ENCODE measurements around the gene ALDH3B2. TPM values are rescaled to one million over a fixed set of nuclear protein-coding genes. Genes with fewer than 3 reads are reported as not detected.

The ALDH3B2 gene
- total RNA-seq, 1 donor from 2014 or later, result 4.8 TPM

GRCh38 chr11:67613960-67614715 lies 60.3 kb downstream of the ALDH3B2 start:
- no peaks in the 10 kb centered on the region for H3K9me3 Mint-ChIP-seq
- no peak overlapping the region for H3K27ac Mint-ChIP-seq
- H3K4me1 Mint-ChIP-seq (ENCODE audit: unreplicated experiment), result peaks cover 12% of the 10 kb centered on the region
- peak; percentile 83 for DNase-seq (ENCODE audit: extremely low spot score, unreplicated experiment)
- peak; percentile 82 for TF ChIP-seq CTCF (conservative IDR thresholded peaks at IDR 0.05)
- peaks cover 12% of the 10 kb centered on the region for H3K27me3 Mint-ChIP-seq
- H3K4me3 Mint-ChIP-seq, result peak overlapping the region; percentile 20
- no peaks in the 10 kb centered on the region for H3K36me3 Mint-ChIP-seq

- peaks cover 12% of the 10 kb centered on the region for H3K27me3 Mint-ChIP-seq
- DNase-seq (ENCODE audit: extremely low spot score, unreplicated experiment), result no peak
- H3K4me3 Mint-ChIP-seq, result no peak overlapping the region
- TF ChIP-seq CTCF (conservative IDR thresholded peaks at IDR 0.05), result no peak
- no peaks in the 10 kb centered on the region for H3K36me3 Mint-ChIP-seq
- peaks cover 12% of the 10 kb centered on the region for H3K4me1 Mint-ChIP-seq (ENCODE audit: unreplicated experiment)
- peak overlapping the region; percentile 16 for H3K27ac Mint-ChIP-seq
- H3K9me3 Mint-ChIP-seq, result no peaks in the 10 kb centered on the region
Observed at GRCh38 chr11:67613313-67613959, 61.0 kb downstream of the ALDH3B2 start.

GRCh38 chr11:67612751-67613150 lies 61.7 kb downstream of the ALDH3B2 start:
- no peak overlapping the region for H3K4me3 Mint-ChIP-seq
- peaks cover 9% of the 10 kb centered on the region for H3K27me3 Mint-ChIP-seq
- no peaks in the 10 kb centered on the region for H3K9me3 Mint-ChIP-seq
- H3K4me1 Mint-ChIP-seq (ENCODE audit: unreplicated experiment), result peaks cover 9% of the 10 kb centered on the region
- H3K36me3 Mint-ChIP-seq, result no peaks in the 10 kb centered on the region
- TF ChIP-seq CTCF (conservative IDR thresholded peaks at IDR 0.05), result no peak
- DNase-seq (ENCODE audit: extremely low spot score, unreplicated experiment), result no peak
- peak overlapping the region; percentile 16 for H3K27ac Mint-ChIP-seq

Other genes with a start within 250 kb of the ALDH3B2 start
- gene RPS6KB2, start 246.1 kb downstream of the ALDH3B2 start, total RNA-seq (ENCODE audit: low replicate concordance), result 55.5 and 57.0 TPM in 2 replicates
- gene PTPRCAP, start 236.9 kb downstream of the ALDH3B2 start, total RNA-seq (ENCODE audit: low replicate concordance), result 1.1 and 2.0 TPM in 2 replicates
- gene CORO1B, start 231.1 kb downstream of the ALDH3B2 start, total RNA-seq (ENCODE audit: low replicate concordance), result 77.4 and 90.2 TPM in 2 replicates
- not detected in 2 replicates for gene GPR152, start 221.9 kb downstream of the ALDH3B2 start, total RNA-seq (ENCODE audit: low replicate concordance)
- gene CABP4, start 219.3 kb downstream of the ALDH3B2 start, total RNA-seq (ENCODE audit: low replicate concordance), result not detected in 2 replicates
- 41.7 and 46.6 TPM in 2 replicates for gene TMEM134, start 205.4 kb downstream of the ALDH3B2 start, total RNA-seq (ENCODE audit: low replicate concordance)
- 32.4 and 47.6 TPM in 2 replicates for gene AIP, start 191.6 kb downstream of the ALDH3B2 start, total RNA-seq (ENCODE audit: low replicate concordance)
- gene PITPNM1, start 169.3 kb downstream of the ALDH3B2 start, total RNA-seq (ENCODE audit: low replicate concordance), result 50.4 and 51.7 TPM in 2 replicates
- gene CDK2AP2, start 166.5 kb downstream of the ALDH3B2 start, total RNA-seq (ENCODE audit: low replicate concordance), result 34.9 and 37.5 TPM in 2 replicates
- gene CABP2, start 151.2 kb downstream of the ALDH3B2 start, total RNA-seq (ENCODE audit: low replicate concordance), result not detected in 2 replicates
- 1,009 and 1,011 TPM in 2 replicates for gene GSTP1, start 90.8 kb downstream of the ALDH3B2 start, total RNA-seq (ENCODE audit: low replicate concordance)
- 220 and 226 TPM in 2 replicates for gene NDUFV1, start 67.7 kb downstream of the ALDH3B2 start, total RNA-seq (ENCODE audit: low replicate concordance)
- 10.3 and 16.0 TPM in 2 replicates for gene NUDT8, start 44.7 kb downstream of the ALDH3B2 start, total RNA-seq (ENCODE audit: low replicate concordance)
- not detected in 2 replicates for gene TBX10, start 34.9 kb downstream of the ALDH3B2 start, total RNA-seq (ENCODE audit: low replicate concordance)
- gene ACY3, start 23.9 kb downstream of the ALDH3B2 start, total RNA-seq (ENCODE audit: low replicate concordance), result 2.2 and 5.8 TPM in 2 replicates